Sciatic nerve (tissue), 2 donors: ENCODE data around the gene SLC44A5. TPM values are rescaled to one million over a fixed set of nuclear protein-coding genes. Genes with fewer than 3 reads are reported as not detected.
"Not testable (repeated sequence)": the region's sequence is repeated elsewhere in the genome, so short reads cannot be mapped to it uniquely, and the experiment has no call there.

Experiments used
- ATAC-seq: fragments of 200-7000 bp; cut with Tn5 transposase; one replicate; pipeline ENCODE4 v1.9.1; 2020; ENCODE audit warnings: mild to moderate bottlenecking, moderate library complexity
- DNase-seq: peaks from one replicate; pipeline ENCODE4 v3.0.0-alpha.2; 2020; ENCODE audit warnings: low spot score
- intact Hi-C: fragments of 100-400 bp; cut with DNase I; formaldehyde crosslinking; loops from one replicate; pipeline ENCODE4 v1.14.2; 2022
- total RNA-seq: library from RNA; stranded (reverse); fragmentation: NEBNext Ultra II Directional; extraction: Animal tissue kit (Norgen Biotek cat#: 25700); gene quantifications from one replicate; pipeline ENCODE4 v1.2.1, GENCODE V29; 2021
- donor health status: DM: no; HTN: no; CAD: no.
- donor health status: DM: no; HTN: no; CAD: no.

SLC44A5 gene
- total RNA-seq, 1 donor from 2014 or later: 0.31 TPM

GRCh38 chr1:75334876-75335389 lies 276.0 kb downstream of the SLC44A5 start:
- intact Hi-C loops: no loop called here
- DNase-seq (no peak), ATAC-seq (no peak)

GRCh38 chr1:75330624-75331023 lies 280.3 kb downstream of the SLC44A5 start:
- DNase-seq (no peak), ATAC-seq (no peak)
- intact Hi-C loops: no loop called here

DNA sequence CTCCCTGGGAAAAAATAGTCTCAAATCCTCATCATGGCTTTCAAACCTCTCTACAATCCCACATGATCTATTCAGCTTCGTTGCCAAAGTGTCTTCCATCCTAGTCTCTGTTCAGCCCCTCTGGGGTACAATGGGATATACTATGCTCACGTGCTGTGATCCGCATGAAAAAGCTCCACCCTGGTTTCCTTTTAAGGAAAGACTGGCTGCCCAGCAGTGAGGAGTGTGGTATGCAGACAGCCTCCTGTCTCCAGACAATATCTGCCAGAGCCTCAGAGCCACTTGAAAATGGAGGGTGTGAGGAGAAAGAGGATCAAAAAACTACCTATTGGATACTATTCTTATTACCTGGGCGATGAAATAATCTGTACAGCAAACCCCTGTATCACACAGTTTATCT lies 282.2 kb downstream of the SLC44A5 start:
- ATAC-seq (no peak), DNase-seq (no peak)
- intact Hi-C loops: no loop called here

DNA sequence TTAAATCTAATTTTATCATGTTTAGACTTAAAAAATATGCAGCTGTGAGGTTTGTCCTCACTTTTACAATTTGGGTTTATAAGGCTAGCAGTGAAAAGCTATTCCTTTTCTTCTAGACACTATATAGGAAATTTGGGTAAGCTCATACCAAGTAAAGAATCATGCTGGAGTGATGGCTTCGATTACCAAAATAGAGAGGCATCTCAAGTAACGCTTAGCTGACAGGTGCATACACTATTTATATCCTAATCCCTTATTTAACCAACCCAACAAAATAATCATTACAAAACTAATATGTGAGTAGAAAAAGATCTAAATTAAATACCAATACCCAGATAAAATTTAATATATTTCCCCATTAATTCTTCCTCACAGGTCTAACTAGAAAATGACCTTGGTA lies 283.5 kb downstream of the SLC44A5 start:
- DNase-seq (no peak), ATAC-seq (no peak)
- intact Hi-C loops: no loop called here

DNA sequence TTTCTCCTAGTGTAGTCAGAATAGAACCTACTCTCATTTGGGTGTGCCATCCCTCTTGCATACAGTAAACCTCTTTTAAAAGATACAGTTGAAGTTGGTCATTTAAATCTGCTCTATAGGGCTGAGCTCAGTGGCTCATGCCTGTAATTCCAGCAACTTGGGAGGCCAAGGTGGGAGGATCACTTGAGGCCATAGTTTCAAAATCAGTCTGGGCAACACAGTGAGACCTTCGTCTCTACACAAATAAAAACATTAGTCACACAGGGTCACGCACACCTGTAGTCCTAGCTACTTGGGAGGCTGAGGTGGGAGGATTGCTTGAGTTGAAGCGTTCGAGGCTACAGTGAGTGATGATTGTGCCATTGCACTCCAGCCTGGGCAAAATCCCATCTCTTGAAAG lies 292.9 kb downstream of the SLC44A5 start:
- no peak for ATAC-seq
- intact Hi-C loops: no loop called here

DNA sequence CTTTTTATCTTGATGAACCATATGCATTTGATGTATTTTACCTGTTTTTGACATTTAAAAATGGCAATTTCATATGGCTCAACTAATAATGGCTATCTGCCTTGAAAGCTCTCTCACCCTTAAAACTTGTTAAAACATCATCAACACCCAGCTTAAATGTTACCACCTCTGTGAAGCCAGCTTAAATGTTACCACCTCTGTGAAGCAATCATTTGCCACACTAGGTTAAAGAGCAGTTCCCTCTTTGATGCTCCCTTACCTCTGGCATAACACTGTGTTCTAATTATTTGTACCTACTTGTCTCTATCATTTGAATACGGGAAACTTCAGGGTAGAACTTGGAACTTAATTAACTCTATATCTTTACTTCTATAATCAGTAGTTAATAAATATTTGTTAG lies 294.7 kb downstream of the SLC44A5 start:
- ATAC-seq (no peak), DNase-seq (no peak)
- intact Hi-C loops: no loop called here

More for the DNA sequence above, 292.9 kb downstream of the SLC44A5 start:
- no peak for DNase-seq

DNA sequence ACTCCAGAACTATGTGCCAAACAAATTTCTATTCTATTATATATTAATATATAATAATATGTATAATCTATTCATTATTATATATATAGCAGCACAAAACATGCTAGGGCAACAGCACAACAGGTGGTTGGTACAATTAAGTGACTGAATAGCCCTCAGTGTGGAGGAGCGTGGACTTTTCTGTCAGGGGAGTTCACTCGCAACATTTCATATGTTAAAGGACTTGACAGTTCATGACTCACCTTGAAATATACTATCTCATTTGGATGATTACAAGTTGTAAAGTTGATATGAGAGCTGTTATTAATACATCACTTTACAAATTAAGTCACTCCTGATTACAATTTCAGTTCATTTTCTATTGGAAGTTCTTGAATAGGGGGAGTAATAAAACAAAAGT lies 298.3 kb downstream of the SLC44A5 start:
- DNase-seq: no peak
- no peak for ATAC-seq

GRCh38 chr1:75310067-75310466 lies 300.8 kb downstream of the SLC44A5 start:
- intact Hi-C loops: no loop called here
- no peak for ATAC-seq

More for the DNA sequence above, 298.3 kb downstream of the SLC44A5 start:
- intact Hi-C loops: no loop called here

DNA sequence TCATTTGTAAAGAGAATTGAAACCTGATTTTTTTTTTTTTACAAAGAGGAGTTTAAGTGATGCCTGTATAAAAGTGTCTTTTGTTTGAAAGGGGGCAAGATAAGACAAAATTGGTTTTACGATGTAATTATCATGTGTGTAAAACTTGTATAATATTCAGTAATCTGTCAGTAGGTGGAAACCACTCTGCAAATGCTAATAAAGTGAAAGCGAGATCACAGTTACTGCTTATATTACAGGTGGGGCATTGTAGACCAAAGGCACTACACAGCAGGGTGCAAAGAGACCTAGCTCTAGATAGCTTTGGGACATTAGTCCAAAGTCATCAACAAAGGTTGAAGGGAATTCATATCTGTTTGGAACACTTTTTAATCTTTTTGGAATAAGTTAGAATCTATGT lies 302.5 kb downstream of the SLC44A5 start:
- DNase-seq (no peak), ATAC-seq (no peak)
- intact Hi-C loops: no loop called here

More at GRCh38 chr1:75310067-75310466, 300.8 kb downstream of the SLC44A5 start:
- no peak for DNase-seq

GRCh38 chr1:75305061-75305460 lies 305.9 kb downstream of the SLC44A5 start:
- no peak for DNase-seq
- intact Hi-C loops: no loop called here
- no peak for ATAC-seq

DNA sequence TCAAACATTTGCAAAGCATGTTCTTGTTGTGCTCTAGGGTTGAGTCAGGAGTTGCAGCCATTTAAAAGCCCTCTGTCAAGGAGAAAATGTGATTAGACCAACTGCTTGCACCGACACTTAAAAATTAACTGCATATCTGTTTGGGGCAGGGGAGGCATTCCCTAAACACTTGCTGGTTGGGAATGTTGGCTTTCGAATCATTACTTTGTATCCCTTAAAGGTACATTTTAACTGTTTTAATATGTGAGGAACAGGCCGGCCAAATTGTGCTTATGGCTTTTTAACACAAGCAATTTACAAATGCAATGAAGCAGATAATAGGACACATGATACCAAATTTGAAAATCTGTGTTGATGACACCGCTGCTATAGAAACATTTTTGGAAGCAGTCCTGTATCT lies 317.6 kb downstream of the SLC44A5 start:
- DNase-seq: no peak
- ATAC-seq: no peak
- intact Hi-C loops: no loop called here

DNA sequence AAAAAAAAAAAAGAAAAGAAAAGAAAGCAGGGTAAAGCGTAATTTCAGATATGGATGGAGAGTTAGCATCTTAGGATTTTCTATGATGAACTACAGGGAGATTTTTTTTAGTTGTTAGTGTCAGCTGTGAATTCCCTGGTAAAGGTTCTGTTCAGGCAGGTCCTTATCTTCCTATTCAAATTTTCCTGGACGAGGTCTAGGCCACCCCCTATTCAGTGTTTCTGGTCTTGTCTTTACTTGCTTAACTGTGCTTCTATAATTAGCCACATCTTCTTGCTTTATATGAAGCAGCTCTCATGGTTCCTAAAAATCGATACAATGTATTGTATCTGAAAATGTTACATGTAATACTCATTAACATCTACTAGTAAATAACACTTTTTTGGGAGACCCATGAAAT lies 318.9 kb downstream of the SLC44A5 start:
- ATAC-seq (no peak), DNase-seq (no peak)
- intact Hi-C loops: no loop called here

DNA sequence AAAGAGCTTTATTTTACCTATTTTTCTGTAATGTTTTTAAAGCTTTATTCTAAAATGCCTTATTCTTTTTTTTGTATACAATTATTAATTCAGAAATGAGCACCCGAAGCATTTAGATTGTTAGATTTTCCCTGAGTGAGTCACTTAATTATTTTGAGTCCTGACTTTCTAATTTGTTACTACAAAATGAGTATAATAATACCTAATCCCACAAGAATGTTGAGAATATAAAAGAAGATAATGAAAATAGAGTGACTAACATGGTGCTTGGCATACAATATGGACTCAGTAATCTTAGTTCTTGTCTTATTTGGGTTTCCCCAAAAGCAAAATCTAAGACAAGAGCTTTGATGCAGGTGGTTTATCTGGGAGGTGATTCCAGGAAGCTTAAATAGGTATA lies 334.5 kb downstream of the SLC44A5 start:
- DNase-seq (no peak), ATAC-seq (no peak)
- intact Hi-C loops: no loop called here

DNA sequence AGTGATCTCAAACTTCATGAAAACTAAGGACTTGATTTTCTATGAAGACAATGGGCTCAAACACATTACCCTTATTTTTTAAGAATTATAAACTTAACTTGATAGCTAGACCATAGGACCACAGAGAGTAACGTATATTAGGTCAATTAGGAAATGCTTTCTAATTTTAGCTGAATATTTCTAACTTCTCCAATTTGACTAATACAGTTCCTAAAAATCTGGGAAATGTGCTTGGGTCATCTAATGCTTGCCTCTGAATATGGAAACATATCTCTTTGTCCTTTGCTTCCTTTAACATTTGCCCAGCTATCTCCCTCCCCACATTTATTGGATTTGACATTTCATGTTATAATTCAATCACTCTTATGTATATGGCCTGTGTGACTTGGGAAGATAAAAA lies 335.3 kb downstream of the SLC44A5 start:
- ATAC-seq: no peak
- intact Hi-C loops: no loop called here

GRCh38 chr1:75274920-75275506 lies 335.9 kb downstream of the SLC44A5 start:
- intact Hi-C loops: no loop called here
- DNase-seq: no peak

More for the DNA sequence above, 335.3 kb downstream of the SLC44A5 start:
- no peak for DNase-seq

DNA sequence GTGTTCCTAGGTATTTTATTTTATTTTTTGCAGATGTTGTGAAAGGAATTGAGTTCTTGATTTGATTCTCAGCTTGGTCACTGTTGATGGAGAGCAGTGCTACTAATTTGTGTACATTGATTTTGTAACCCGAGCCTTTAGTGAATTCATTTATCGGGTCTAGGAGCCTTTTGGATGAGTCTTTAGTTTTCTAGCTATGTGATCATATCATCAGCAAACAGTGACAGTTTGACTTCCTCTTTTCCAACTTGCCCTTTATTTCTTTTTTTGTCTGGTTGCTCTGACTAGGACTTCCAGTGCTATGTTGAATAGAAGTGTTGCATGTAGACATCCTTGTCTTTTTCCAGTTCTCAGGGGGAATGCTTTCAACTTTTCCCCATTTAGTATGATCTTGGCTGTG lies 337.8 kb downstream of the SLC44A5 start:
- intact Hi-C loops: no loop called here
- ATAC-seq (no peak), DNase-seq (no peak)

More at GRCh38 chr1:75274920-75275506, 335.9 kb downstream of the SLC44A5 start:
- no peak for ATAC-seq

DNA sequence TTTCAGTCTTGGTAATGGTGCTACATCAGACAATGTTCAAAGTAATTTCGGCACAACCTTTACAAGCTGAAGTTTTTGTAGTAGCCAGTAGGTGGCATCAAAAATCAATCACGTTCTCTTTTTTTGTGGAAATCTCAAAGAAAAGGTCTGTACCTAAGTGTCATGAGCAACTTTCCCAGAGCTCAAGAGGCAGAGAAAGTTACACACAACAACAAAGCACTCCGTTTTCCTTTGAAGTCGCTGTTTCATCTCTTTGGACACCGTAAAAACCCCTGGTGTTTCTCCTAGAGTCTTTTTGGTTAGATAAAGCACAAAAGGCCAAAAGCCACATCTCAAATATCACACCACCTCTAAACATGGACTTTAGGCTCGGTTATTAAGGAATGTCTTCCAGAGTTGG lies 345.1 kb downstream of the SLC44A5 start:
- ATAC-seq: no peak
- intact Hi-C loops: no loop called here
- no peak for DNase-seq

DNA sequence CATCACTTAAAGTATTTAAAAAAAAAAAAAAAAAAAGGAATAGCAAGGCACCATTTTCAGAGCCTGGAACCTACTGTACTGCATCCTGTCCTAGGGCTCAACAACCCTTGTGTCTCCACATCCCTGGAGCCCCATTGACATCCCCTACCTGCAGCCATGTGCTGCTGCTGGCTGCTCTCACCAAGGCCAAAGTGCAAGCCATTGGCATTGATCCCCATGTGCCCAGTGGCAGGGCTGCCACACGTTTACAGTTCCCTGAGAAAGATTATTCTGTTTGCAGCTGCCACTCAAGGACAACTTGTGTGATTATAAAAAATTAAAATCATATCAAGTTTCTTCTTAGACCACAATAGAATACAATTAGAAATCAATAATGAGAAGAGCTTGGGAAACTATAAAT lies 346.8 kb downstream of the SLC44A5 start:
- intact Hi-C loops: no loop called here
- ATAC-seq (no peak), DNase-seq (no peak)

DNA sequence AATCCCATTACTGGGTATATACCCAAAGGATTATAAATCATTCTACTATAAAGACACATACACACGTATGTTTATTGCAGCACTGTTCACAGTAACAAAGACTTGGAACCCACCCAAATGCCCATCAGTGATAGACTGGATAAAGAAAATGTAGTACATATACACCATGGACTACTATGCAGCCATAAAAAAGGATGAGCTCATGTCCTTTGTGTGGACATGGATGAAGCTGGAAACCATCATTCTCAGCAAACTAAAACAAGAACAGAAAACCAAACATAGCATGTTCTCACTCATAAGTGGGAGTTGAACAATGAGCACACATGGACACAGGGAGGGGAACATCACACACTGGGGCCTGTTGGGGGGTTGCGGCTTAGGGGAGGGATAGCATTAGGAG lies 347.3 kb downstream of the SLC44A5 start:
- intact Hi-C loops, DNase-seq, ATAC-seq: not testable (repeated sequence)

DNA sequence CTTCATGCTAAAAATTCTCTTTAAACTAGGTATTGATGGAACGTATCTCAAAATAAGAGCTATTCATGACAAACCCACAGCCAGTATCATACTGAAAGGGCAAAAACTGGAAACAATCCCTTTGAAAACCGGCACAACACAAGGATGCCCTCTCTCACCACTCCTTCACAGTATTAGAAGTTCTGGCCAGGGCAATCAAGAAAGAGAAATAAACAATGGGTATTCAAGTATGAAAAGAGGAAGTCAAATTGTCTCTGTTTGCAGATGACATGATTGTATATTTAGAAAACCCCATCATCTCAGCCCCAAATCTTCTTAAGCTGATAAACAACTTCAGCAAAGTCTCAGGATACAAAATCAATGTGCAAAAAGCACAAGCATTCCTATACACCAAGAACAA lies 349.0 kb downstream of the SLC44A5 start:
- intact Hi-C loops, ATAC-seq, DNase-seq: not testable (repeated sequence)

- intact Hi-C loops: no loop called here
- ATAC-seq: no peak
- no peak for DNase-seq
These were observed 352.6 kb downstream of the SLC44A5 start for GRCh38 chr1:75258351-75258750.
